Activated naive CD4-positive, alpha-beta T cell treated with anti-CD3 and anti-CD28 coated beads, Interleukin-2, amount 50 U/mL, for 24 hours (primary cell): Measurements from ENCODE around the gene TMEM106C.

Experiments
- H3K27ac Mint-ChIP-seq: one replicate; pipeline ENCODE4 v1.8.0; 2021; ENCODE audit warnings: mild to moderate bottlenecking, mixed read lengths
- H3K27me3 Mint-ChIP-seq: one replicate; pipeline ENCODE4 v1.8.0; 2021; ENCODE audit warnings: mixed read lengths
- H3K36me3 Mint-ChIP-seq: one replicate; pipeline ENCODE4 v1.8.0; 2021; ENCODE audit warnings: mixed read lengths
- H3K4me1 Mint-ChIP-seq: one replicate; pipeline ENCODE4 v1.8.0; 2021; ENCODE audit warnings: mixed read lengths
- H3K4me3 Mint-ChIP-seq: one replicate; pipeline ENCODE4 v1.8.0; 2021; ENCODE audit warnings: mild to moderate bottlenecking, mixed read lengths
- H3K9me3 Mint-ChIP-seq: one replicate; pipeline ENCODE4 v1.8.0; 2021; ENCODE audit warnings: mixed read lengths

Gene TMEM106C, protein sequence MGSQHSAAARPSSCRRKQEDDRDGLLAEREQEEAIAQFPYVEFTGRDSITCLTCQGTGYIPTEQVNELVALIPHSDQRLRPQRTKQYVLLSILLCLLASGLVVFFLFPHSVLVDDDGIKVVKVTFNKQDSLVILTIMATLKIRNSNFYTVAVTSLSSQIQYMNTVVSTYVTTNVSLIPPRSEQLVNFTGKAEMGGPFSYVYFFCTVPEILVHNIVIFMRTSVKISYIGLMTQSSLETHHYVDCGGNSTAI

DNA sequence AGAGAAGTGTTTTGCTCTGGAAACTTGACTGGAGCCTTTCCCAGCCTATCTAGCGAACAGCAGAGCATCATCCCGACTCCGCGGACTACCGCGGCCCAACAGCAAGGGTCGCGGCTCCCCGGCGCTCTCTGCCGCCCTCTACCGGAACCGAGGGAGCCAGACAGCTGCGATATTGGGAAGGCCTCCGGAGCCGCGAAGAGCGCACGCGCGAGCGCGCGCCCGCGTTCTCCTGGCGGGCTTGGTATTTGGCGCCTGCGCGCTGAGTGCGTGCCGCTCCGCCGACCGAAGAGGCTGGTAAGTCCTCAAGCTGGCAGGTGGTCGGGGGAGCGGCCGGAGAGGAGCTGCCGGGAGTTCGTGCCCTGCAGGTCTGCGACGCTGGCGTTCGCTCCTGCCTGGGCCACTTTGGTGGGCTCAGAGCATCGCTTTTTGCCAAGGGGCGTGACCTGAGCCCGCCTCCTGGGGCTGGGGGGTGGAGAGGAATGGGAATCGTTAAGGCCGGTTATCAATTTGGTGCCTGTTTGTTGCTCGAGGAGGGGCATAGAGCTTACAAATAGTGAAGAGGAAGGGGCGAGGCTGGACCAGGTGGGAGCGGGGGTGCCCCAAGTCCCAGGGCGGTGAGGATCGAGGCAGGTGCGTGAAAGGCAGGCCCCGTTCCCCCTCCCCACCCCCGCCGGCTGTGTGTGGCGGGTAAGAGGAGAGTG lies at the start of gene TMEM106C:
Gene TMEM106C (plus strand): TSS at position 257 of the 701 bp plus-strand sequence. CDS start 641 bp downstream, outside the sequence.
- H3K27ac Mint-ChIP-seq = peak within 1 kb of the TSS; percentile 87
- H3K36me3 Mint-ChIP-seq = peaks cover 2% of the 10 kb centered on the region
- H3K4me3 Mint-ChIP-seq = peak within 1 kb of the TSS; percentile 100
- no peaks in the 10 kb centered on the region for H3K27me3 Mint-ChIP-seq
- peaks cover 44% of the 10 kb centered on the region for H3K4me1 Mint-ChIP-seq
- H3K9me3 Mint-ChIP-seq = no peaks in the 10 kb centered on the region

DNA sequence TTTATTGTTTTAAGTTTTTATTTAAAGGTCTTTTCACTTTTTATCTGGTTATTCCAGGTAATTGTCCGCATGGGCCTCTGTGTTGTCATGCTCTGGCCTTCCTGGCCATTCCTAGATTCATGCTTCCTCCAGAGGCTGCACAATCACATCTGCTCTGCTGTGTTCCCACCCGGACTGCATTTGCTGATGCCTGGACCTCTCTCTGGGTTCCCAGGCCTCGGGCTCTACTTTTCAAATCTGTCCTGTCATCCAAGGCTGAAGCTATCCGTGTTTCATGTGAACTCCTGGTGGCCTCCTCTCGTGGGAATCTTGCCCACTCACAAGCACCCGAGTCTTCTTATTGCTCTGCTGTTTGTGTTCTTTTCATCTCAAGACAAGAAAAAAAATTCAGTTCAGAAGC lies 42.5 kb upstream of the TMEM106C start:
- H3K9me3 Mint-ChIP-seq = no peaks in the 10 kb centered on the region
- no peaks in the 10 kb centered on the region for H3K4me1 Mint-ChIP-seq
- H3K27me3 Mint-ChIP-seq = no peaks in the 10 kb centered on the region
- no peaks in the 10 kb centered on the region for H3K36me3 Mint-ChIP-seq
- no peak overlapping the region for H3K27ac Mint-ChIP-seq
- no peak overlapping the region for H3K4me3 Mint-ChIP-seq

DNA sequence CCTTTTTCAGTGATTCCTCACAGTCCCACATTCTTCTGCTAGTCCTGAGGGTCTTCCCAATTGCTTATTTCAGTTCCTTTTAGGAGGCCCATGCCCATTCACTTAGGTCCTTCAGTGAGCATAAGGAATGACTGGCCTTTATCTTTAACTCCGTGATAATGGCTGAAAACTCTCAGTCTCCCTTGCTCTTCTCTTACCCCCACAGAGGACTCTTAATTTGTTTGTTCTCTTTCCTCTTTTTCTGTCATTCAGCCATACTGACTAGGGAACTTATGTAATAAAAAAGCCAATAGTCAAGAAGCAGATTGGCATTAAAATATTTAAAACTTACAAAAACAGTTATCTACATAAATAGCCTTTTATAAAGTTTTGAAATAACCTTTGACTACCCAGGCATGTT lies 41.5 kb upstream of the TMEM106C start:
- H3K27me3 Mint-ChIP-seq = no peaks in the 10 kb centered on the region
- H3K27ac Mint-ChIP-seq = no peak overlapping the region
- H3K4me1 Mint-ChIP-seq = no peaks in the 10 kb centered on the region
- H3K4me3 Mint-ChIP-seq = no peak overlapping the region
- H3K36me3 Mint-ChIP-seq = no peaks in the 10 kb centered on the region
- no peaks in the 10 kb centered on the region for H3K9me3 Mint-ChIP-seq

DNA sequence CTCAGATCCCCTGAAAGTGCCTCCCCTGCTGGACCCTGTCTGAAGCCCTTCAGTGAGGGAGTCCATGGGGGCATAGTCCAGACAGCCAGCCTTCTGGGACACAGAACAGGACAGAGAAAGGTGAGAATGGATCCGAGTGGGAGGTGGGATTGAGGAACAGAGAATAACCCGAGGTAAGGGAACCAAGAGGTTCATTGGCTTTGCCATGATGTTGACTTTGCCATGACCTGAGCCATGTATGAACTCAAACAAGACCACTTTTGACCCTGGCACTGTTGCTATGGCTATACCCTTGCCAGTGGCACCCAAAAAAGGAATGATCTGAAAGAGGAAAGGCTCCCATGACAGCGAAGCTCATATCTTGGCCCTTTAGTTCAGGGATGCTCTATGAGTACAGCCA lies 36.0 kb upstream of the TMEM106C start:
- Mint-ChIP-seq H3K4me3 (no peak overlapping the region), H3K4me1 (no peaks in the 10 kb centered on the region), H3K9me3 (no peaks in the 10 kb centered on the region), H3K27ac (no peak overlapping the region), H3K27me3 (no peaks in the 10 kb centered on the region), H3K36me3 (no peaks in the 10 kb centered on the region)

DNA sequence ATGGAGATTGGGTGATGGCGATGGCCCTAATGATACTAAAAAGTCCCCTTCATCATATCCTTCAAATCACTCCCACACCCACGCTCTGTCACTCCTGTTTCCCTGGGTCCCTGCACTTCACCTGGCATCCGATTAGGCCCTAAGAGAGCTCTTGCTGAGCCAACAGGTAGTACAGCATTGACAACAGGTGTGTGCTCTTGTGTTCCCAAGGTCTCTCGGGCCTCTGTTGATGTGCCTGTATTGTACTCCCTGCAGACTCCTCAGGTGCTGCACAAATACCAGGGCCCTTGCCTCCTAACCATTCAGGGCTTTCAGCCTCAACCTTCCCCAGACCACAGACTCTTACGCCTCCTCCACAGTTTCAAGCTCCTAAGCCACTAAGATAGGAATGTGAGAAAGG lies 32.8 kb upstream of the TMEM106C start:
- no peak overlapping the region for H3K27ac Mint-ChIP-seq
- H3K9me3 Mint-ChIP-seq = no peaks in the 10 kb centered on the region
- H3K27me3 Mint-ChIP-seq = no peaks in the 10 kb centered on the region
- no peak overlapping the region for H3K4me3 Mint-ChIP-seq
- no peaks in the 10 kb centered on the region for H3K36me3 Mint-ChIP-seq
- no peaks in the 10 kb centered on the region for H3K4me1 Mint-ChIP-seq

DNA sequence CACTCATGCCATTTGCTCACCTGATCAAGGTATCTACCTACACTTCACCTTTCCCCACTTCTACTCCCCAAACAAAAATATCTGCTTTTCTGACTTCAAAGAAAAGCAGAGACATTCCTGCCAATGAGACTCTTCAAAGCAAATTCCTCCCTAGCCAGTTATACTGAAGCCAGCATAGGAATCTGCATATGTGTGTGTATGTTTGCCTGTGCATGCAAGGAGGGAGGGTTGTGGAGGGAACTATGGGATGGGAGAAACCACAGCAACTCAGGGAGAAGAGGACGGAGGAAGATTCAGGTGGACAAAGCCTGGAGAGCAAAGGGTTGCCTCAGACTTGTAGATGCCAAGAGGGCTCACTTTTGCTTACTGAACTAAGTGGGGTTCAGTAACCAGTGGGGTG lies 32.2 kb upstream of the TMEM106C start:
- Mint-ChIP-seq H3K9me3 (no peaks in the 10 kb centered on the region), H3K36me3 (no peaks in the 10 kb centered on the region), H3K27ac (no peak overlapping the region), H3K4me3 (no peak overlapping the region), H3K27me3 (no peaks in the 10 kb centered on the region), H3K4me1 (no peaks in the 10 kb centered on the region)

DNA sequence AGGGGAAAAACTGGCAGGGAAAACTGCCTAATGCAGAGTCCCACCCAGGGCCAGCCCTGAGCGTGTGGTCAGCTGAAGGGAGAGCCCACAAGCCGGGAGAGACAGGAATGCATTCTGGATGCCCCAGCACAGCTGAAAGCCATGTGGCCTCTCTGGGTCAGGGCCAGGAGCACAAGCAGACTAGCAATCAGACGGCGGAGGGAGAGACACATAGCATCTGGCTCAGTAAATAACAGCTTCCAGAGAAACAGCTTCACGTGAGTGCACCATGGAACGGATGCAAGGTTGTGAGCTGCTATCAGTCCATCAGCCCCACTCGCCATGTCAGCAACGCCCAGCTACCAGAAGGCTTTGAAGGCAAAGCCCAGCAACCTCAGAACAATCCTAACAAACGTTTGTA lies 28.2 kb upstream of the TMEM106C start:
- H3K27ac Mint-ChIP-seq = no peak overlapping the region
- H3K4me1 Mint-ChIP-seq = no peaks in the 10 kb centered on the region
- H3K4me3 Mint-ChIP-seq = no peak overlapping the region
- H3K36me3 Mint-ChIP-seq = no peaks in the 10 kb centered on the region
- no peaks in the 10 kb centered on the region for H3K27me3 Mint-ChIP-seq
- H3K9me3 Mint-ChIP-seq = no peaks in the 10 kb centered on the region

DNA sequence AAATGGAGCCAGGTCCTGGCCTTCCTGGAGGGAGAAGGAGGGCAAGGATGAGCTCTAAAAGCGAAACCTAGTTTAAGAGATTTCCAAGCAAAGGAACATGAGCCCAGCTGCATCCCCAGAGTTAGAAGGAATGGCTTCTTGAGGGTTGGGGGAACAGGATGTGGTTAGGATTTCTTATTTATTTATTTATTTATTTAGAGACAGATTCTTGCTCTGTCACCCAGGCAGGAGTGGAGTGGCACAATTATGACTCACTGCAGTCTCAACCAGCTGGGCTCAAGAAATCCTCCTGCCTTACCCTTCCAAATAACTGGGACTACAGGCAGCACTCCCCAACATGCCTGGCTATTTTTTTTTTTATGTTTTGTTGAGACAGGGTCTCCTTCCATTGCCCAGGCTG lies 25.3 kb upstream of the TMEM106C start:
- Mint-ChIP-seq H3K27ac (no peak overlapping the region), H3K36me3 (no peaks in the 10 kb centered on the region), H3K9me3 (no peaks in the 10 kb centered on the region), H3K27me3 (peaks cover 6% of the 10 kb centered on the region), H3K4me3 (no peak overlapping the region), H3K4me1 (peaks cover 10% of the 10 kb centered on the region)

DNA sequence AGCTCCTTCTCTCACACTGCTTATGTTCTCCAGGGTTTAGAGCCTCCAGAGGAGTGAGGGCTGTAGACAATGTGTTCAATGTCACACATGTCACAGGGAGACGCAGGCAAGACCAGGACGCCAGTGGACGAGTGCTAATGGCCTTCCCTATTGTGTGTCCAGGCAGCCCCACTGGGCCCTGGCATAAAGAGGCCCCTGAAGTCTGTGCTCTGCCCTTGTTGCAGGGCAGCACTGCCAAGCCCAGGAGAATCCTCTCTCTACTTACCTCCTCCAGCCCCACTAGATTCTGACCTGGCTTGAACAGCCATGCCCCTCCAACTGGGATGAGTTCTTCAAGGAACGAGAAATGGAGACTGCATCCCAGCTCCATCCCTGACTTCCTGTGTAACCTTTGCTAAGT lies 24.8 kb upstream of the TMEM106C start:
- H3K4me1 Mint-ChIP-seq = peaks cover 10% of the 10 kb centered on the region

DNA sequence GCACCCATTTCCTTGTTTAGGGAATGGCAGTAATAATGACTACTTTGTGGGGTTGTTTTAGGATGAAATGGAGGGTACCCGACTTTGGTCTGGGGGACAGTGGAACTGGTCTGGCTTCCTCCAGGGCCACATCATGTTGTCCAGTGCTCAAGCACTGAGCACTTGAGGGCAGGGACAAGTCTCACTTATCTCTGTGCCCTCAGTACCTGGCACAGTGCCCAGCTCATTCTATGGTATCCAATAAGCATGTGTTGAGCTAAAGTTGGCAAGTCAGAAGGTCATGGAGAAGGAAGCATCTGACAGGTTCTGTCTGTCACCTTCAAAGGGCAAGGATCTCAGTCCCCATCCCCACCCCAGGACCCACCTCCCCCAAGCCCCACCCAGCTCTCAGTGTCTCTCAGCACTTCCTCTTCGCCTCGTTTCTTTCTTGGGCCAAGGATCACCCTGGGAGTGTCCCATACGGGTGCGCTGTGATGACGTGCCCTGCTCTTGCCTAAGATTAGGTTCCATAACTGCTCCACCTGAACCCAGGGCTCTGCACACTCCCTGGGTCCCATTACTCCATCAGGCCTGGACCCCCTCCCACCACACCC lies 24.3 kb upstream of the TMEM106C start:
- Mint-ChIP-seq H3K4me3 (no peak overlapping the region), H3K9me3 (no peaks in the 10 kb centered on the region), H3K27me3 (peaks cover 7% of the 10 kb centered on the region), H3K4me1 (peaks cover 10% of the 10 kb centered on the region), H3K36me3 (no peaks in the 10 kb centered on the region), H3K27ac (no peak overlapping the region)

More for the DNA sequence above, 24.8 kb upstream of the TMEM106C start:
- Mint-ChIP-seq H3K27me3 (peaks cover 7% of the 10 kb centered on the region), H3K36me3 (no peaks in the 10 kb centered on the region), H3K9me3 (no peaks in the 10 kb centered on the region), H3K27ac (no peak overlapping the region), H3K4me3 (no peak overlapping the region)

DNA sequence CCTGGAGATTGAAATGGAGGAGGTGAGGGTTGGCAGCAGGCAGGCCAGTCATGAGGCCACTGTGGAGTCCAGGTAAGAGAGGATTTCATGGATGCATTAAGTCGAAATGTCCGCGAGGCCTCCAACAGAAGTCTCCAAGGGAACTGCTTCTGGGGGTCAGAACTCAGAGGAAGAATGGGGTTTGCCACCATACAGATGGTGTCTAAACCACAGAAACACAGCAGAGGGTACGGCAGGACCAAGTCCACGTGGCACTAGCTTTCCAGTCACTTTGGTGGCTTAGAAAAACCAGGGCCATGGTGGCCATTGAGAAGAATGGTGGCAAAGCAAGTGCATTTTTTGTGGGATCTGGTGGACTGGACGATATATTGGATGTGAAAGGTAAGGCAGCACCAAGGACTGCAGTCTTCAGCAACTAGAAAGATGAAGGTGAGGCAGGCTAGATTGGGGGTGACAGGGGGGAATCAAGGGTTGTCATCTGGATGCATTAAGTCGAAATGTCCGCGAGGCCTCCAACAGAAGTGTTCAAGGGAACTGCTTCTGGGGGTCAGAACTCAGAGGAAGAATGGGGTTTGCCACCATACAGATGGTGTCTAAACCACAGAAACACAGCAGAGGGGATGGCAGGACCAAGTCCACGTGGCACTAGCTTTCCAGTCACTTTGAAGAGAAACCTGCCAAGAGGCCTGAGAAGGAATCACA lies 22.5 kb upstream of the TMEM106C start:
- Mint-ChIP-seq H3K36me3 (no peaks in the 10 kb centered on the region), H3K27me3 (peaks cover 7% of the 10 kb centered on the region), H3K27ac (no peak overlapping the region), H3K4me3 (no peak overlapping the region), H3K9me3 (no peaks in the 10 kb centered on the region), H3K4me1 (peaks cover 10% of the 10 kb centered on the region)

DNA sequence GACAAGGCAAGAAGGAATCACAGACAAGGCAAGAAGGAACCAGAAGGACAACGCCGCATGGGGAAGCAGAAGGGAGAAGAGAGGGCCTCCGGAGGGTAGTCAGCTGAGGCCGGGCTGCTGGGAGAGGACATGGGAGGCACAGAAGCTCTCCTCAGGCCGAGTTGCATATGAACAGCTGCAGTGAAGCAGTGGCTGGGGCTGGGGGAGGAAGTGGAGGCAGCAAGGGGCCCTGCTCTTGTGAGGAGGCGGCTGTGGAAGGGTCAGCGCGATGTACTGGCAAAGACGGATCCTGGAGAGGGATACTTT lies 22.0 kb upstream of the TMEM106C start:
- H3K36me3 Mint-ChIP-seq = no peaks in the 10 kb centered on the region

DNA sequence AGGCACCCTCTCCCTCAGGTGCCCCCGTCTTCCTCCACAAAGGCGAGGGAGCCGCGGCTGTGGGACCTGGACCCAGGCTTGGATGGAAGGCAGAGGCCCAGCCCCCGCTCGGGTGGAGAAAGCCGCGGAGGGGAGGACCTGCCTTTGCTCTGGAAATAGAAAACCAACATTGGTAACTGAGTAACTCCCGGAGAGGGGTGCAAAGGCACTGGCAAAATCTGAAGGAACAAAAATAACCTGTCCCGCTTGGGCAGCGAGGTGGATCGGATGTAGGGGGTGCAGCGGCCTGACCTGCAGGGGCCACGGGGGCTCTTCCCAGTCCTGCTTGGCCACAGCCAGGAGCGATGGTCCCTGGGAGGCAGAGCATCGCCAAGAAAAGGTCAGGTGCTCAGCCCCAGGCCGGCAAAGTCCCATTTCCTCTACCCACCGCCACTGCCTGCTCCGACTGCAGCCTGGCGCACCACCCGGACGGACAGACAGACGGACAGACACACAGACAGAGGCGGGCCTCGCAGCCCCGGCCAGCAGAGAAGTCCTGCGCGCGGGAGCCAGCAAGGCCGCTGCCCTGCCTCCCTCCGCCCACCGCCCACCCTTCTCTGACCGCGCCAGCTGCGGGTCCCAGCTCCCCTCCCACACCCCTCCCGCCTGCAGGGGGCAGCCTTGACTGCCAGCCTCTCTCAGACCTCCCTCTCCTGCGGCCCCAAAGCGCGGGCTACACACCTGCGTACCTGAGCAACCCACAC lies 21.4 kb upstream of the TMEM106C start:
- Mint-ChIP-seq H3K36me3 (no peaks in the 10 kb centered on the region), H3K9me3 (no peaks in the 10 kb centered on the region), H3K4me3 (no peak overlapping the region), H3K27ac (no peak overlapping the region), H3K27me3 (peaks cover 7% of the 10 kb centered on the region), H3K4me1 (peaks cover 10% of the 10 kb centered on the region)

More for the DNA sequence above, 22.0 kb upstream of the TMEM106C start:
- no peaks in the 10 kb centered on the region for H3K9me3 Mint-ChIP-seq
- no peak overlapping the region for H3K4me3 Mint-ChIP-seq
- peaks cover 10% of the 10 kb centered on the region for H3K4me1 Mint-ChIP-seq
- H3K27me3 Mint-ChIP-seq = peaks cover 7% of the 10 kb centered on the region
- no peak overlapping the region for H3K27ac Mint-ChIP-seq

DNA sequence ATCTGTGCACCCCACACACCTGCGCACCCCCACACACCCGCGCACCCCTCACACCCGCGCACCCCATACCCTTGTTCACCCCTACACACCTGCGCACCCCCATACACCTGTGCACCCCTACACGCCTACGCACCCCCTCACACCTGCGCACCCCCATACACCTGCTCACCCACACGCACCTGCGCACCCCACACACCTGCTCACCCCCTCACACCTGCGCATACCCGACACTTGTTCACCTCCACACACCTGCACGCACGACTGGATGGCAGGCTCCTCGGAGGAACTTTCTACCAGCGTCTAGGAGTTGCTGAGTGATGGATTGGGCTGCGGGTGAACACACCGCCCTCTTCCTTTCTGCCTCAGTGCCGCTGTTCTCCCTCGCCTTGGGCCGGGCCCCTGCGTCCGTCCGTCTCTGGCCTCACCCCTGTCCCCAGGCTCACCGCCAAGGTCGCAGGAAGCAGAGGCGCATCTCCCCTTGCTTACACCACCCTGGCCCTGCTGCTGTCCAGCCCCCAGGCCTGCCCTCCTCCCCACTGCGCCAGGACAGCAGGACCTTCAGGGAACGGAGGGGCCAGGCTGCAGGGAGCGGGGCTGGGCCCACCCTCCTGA lies 20.7 kb upstream of the TMEM106C start:
- H3K4me1 Mint-ChIP-seq = peaks cover 10% of the 10 kb centered on the region
- H3K27me3 Mint-ChIP-seq = peaks cover 7% of the 10 kb centered on the region
- no peak overlapping the region for H3K27ac Mint-ChIP-seq
- H3K36me3 Mint-ChIP-seq = no peaks in the 10 kb centered on the region
- no peaks in the 10 kb centered on the region for H3K9me3 Mint-ChIP-seq
- H3K4me3 Mint-ChIP-seq = no peak overlapping the region
